Colonic mucosa (tissue), 4 donors: Measurements from ENCODE around the gene TBC1D22A. TPM values are rescaled to one million over a fixed set of nuclear protein-coding genes. Genes with fewer than 3 reads are reported as not detected.

ENCODE experiments used
- DNase-seq: peaks from one replicate; pipeline ENCODE4 v3.0.0-alpha.2; 2020
- H3K27ac ChIP-seq: fragments of 200-600 bp; one replicate; pipeline ENCODE4 v1.8.0; 2021
- H3K27me3 ChIP-seq: fragments of 200-600 bp; one replicate; pipeline ENCODE4 v1.8.0; 2021
- H3K36me3 ChIP-seq: fragments of 200-600 bp; one replicate; pipeline ENCODE4 v1.8.0; 2021
- H3K4me1 ChIP-seq: fragments of 200-600 bp; one replicate; pipeline ENCODE4 v1.8.0; 2021; ENCODE audit warnings: mild to moderate bottlenecking
- H3K4me3 ChIP-seq: fragments of 200-600 bp; one replicate; pipeline ENCODE4 v1.8.0; 2021
- H3K9ac ChIP-seq, 2 donors: one replicate each; pipeline ENCODE4 v1.7.0; 2013; ENCODE audit warnings: control low read depth in 2 of 2, low read depth in 2 of 2, low read length in 2 of 2
- H3K9me3 ChIP-seq: fragments of 200-600 bp; one replicate; pipeline ENCODE4 v1.8.0; 2021
- CTCF ChIP-seq: fragments of 200-600 bp; IDR thresholded peaks from one replicate; pipeline ENCODE4 v1.8.0; 2022; ENCODE audit warnings: antibody characterized with exemption, mild to moderate bottlenecking
- intact Hi-C: fragments of 100-400 bp; cut with DNase I; formaldehyde crosslinking; loops from one replicate; pipeline ENCODE4 v1.14.1; 2022
- total RNA-seq, 2 donors: library from RNA; stranded (reverse); fragmentation: NEBNext Ultra II Directional in 1 of 2; extraction: Animal tissue kit (Norgen Biotek cat#: 25700) in 1 of 2; gene quantifications; one replicate each; pipeline ENCODE4 v1.2.1, GENCODE V29; 2021
- donor health status: healthy.
- donor health status: DM: no; HTN: no; CAD: no.
- donor health status: DM: no; HTN: no; CAD: no.

The TBC1D22A gene
- total RNA-seq, 2 donors from 2014 or later, result 34.2 to 36.4 TPM

DNA sequence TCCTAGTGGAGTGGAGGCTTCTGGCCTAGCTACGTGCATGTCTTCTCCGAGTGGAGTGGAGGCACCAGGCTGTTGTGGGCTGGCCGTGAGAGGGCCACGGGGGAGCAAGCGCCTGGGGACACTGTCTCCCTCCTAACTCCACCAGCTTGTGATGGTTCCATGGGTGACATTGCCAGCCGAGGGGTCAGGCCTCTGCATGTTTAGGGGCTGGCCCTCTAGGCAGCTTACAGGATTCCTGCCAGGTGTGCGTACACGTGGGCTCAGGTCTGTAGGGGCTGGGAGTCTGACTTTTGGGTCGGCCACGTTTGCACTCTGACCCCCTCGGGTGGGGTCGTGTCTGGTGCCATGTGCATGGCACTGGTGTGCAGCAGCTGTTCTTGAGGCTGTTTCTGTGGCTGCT is 31.6 kb downstream of the TBC1D22A start:
- Histone ChIP-seq H3K9me3 (no peaks in the 10 kb centered on the region), H3K27ac (no peak overlapping the region), H3K36me3 (peaks cover 17% of the 10 kb centered on the region), H3K27me3 (no peaks in the 10 kb centered on the region), H3K9ac (no peak overlapping the region), H3K4me3 (no peak overlapping the region), H3K4me1 (no peaks in the 10 kb centered on the region)
- DNase-seq, result no peak
- TF ChIP-seq CTCF, result no peak
- intact Hi-C loops, result no loop called here

DNA sequence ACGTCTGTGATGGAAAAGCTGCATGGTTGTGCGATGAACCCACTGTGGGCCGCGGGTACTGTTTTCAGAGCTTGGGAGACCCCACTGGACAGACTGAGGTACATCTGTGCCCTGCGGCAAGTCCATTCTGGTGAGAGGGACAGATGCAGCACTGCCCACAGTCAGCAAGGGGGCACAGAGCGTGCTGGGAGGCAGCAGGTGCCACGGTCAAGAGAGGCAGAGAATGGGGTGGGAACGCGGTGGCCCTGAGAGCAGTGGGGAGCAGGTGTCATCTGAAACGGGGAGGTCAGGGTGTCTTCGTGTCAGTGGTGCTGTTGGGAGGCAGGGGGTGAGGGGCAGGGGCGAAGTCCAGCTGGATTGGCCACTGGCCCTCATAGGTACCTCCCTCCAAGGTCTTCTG is 32.0 kb downstream of the TBC1D22A start:
- Histone ChIP-seq H3K4me3 (no peak overlapping the region), H3K36me3 (peaks cover 17% of the 10 kb centered on the region), H3K9ac (no peak overlapping the region), H3K27me3 (no peaks in the 10 kb centered on the region), H3K4me1 (no peaks in the 10 kb centered on the region), H3K27ac (no peak overlapping the region), H3K9me3 (no peaks in the 10 kb centered on the region)
- intact Hi-C loops, result no loop called here
- no peak for TF ChIP-seq CTCF
- DNase-seq, result no peak

DNA sequence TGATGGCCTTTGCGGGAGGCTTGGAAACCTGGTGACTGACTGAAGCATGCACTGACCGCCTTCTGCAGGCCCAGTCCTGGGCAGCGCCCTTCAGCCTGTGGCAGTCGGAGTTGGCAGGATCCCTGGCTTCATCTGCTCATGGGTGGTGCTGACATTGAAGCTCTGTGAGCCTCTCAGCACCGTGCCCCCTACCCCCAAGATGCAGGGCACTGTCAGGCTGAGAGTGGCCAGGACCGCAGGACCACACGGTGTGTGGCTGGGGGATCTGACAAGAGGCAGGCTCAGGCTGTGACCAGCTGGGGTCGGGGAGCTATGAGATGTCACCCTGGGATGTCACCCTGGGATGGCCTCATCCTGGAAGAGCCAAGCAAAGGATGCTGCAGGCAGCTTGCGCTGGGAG is 32.7 kb downstream of the TBC1D22A start:
- no peak for TF ChIP-seq CTCF
- no peak for DNase-seq
- Histone ChIP-seq H3K9ac (no peak overlapping the region), H3K27me3 (no peaks in the 10 kb centered on the region), H3K9me3 (no peaks in the 10 kb centered on the region), H3K36me3 (peaks cover 22% of the 10 kb centered on the region), H3K4me3 (no peak overlapping the region), H3K4me1 (no peaks in the 10 kb centered on the region), H3K27ac (no peak overlapping the region)
- intact Hi-C loops, result no loop called here

- TF ChIP-seq CTCF, result no peak
- no peak for DNase-seq
- Histone ChIP-seq H3K4me3 (no peak overlapping the region), H3K27ac (no peak overlapping the region), H3K9me3 (no peaks in the 10 kb centered on the region), H3K9ac (no peak overlapping the region), H3K36me3 (peaks cover 22% of the 10 kb centered on the region), H3K27me3 (no peaks in the 10 kb centered on the region), H3K4me1 (no peaks in the 10 kb centered on the region)
- intact Hi-C loops, result no loop called here
Observed at GRCh38 chr22:46795845-46796565, 33.6 kb downstream of the TBC1D22A start.

- Histone ChIP-seq H3K9ac (no peak overlapping the region), H3K27ac (no peak overlapping the region), H3K9me3 (no peaks in the 10 kb centered on the region), H3K27me3 (no peaks in the 10 kb centered on the region), H3K4me3 (no peak overlapping the region), H3K4me1 (no peaks in the 10 kb centered on the region), H3K36me3 (peaks cover 22% of the 10 kb centered on the region)
- no peak for DNase-seq
- no peak for TF ChIP-seq CTCF
- intact Hi-C loops, result no loop called here
Observed at GRCh38 chr22:46796566-46797195, 34.2 kb downstream of the TBC1D22A start.
